Right atrium auricular region (tissue), 2 donors: Measurements from ENCODE around the gene AKAP5. TPM values are rescaled to one million over a fixed set of nuclear protein-coding genes. Genes with fewer than 3 reads are reported as not detected.

Source experiments
- DNase-seq: peaks from one replicate; pipeline ENCODE4 v3.0.0-alpha.2; 2019; ENCODE audit warnings: low spot score
- H3K27ac ChIP-seq, 2 donors: fragments of 200-600 bp; sonication (generic); 1 replicate in 1 of 2; 2 replicates in 1 of 2; pipeline ENCODE4 v1.5.1; 2016 to 2019
- H3K27me3 ChIP-seq, 2 donors: fragments of 200-600 bp; sonication (generic); one replicate each; pipeline versions ENCODE4 v1.5.1 to v1.6.0; 2017 to 2019
- H3K36me3 ChIP-seq: fragments of 200-600 bp; sonication (generic); one replicate; pipeline ENCODE4 v1.5.1; 2016
- H3K4me1 ChIP-seq, 2 donors: fragments of 200-600 bp; sonication (generic); one replicate each; pipeline versions ENCODE4 v1.5.1 to v1.6.0; 2017 to 2019
- H3K4me3 ChIP-seq, 2 donors: fragments of 200-600 bp; sonication (generic); 1 replicate in 1 of 2; 2 replicates in 1 of 2; pipeline ENCODE4 v1.5.1; 2017 to 2019; ENCODE audit warnings: mild to moderate bottlenecking in 1 of 2, moderate library complexity in 1 of 2
- H3K9me3 ChIP-seq, 2 donors: fragments of 200-600 bp; sonication (generic); one replicate each; pipeline ENCODE4 v1.5.1; 2019
- CTCF ChIP-seq, 2 donors: fragments of 200-600 bp; sonication (generic); IDR thresholded peaks; one replicate each; pipeline ENCODE4 v1.5.1; 2019; ENCODE audit warnings: antibody characterized with exemption in 2 of 2
- total RNA-seq, 2 donors: library from RNA; depleted of rRNA; stranded (reverse); fragments of >200 nt; gene quantifications; one replicate each; pipeline ENCODE4 v1.1.0, GENCODE V29; 2016

Gene AKAP5
- total RNA-seq, 2 donors from 2014 or later, result 0.24 TPM; not detected in 1

GRCh38 chr14:64518229-64518628 is 52.9 kb downstream of the AKAP5 start:
- no peak for TF ChIP-seq CTCF (IDR thresholded peaks at IDR 0.05)
- no peaks in the 10 kb centered on the region for H3K27me3 ChIP-seq
- DNase-seq, result no peak
- no peak overlapping the region for H3K4me3 ChIP-seq
- no peaks in the 10 kb centered on the region for H3K9me3 ChIP-seq
- H3K36me3 ChIP-seq, result peaks cover 14% of the 10 kb centered on the region
- no peak overlapping the region for H3K27ac ChIP-seq
- H3K4me1 ChIP-seq, result peaks cover 0 to 15% of the 10 kb centered on the region in 2 donors

- Histone ChIP-seq H3K9me3 (no peaks in the 10 kb centered on the region), H3K36me3 (peaks cover 14% of the 10 kb centered on the region), H3K27me3 (no peaks in the 10 kb centered on the region), H3K4me1 (no peaks in the 10 kb centered on the region), H3K4me3 (no peak overlapping the region), H3K27ac (no peak overlapping the region)
- no peak for TF ChIP-seq CTCF (IDR thresholded peaks at IDR 0.05)
- DNase-seq, result no peak
Measured at GRCh38 chr14:64520699-64521098, 55.4 kb downstream of the AKAP5 start.

- Histone ChIP-seq H3K27ac (no peak overlapping the region), H3K4me1 (no peaks in the 10 kb centered on the region), H3K36me3 (peaks cover 14% of the 10 kb centered on the region), H3K4me3 (no peak overlapping the region), H3K27me3 (no peaks in the 10 kb centered on the region), H3K9me3 (no peaks in the 10 kb centered on the region)
- DNase-seq, result no peak
- TF ChIP-seq CTCF (IDR thresholded peaks at IDR 0.05), result no peak
Measured at GRCh38 chr14:64522591-64523355, 57.5 kb downstream of the AKAP5 start.

Other genes with a start within 250 kb of the AKAP5 start
- gene ESR2, start 171.1 kb upstream of the AKAP5 start, total RNA-seq, result under 1 TPM; 0.20 to 0.30 TPM
- 10 to 100 TPM; 30.5 to 42.8 TPM for gene MTHFD1, start 77.1 kb upstream of the AKAP5 start, total RNA-seq
- 1 to 10 TPM; 5.0 to 9.2 TPM for gene ZBTB25, start 38.3 kb downstream of the AKAP5 start, total RNA-seq
- 10 to 100 TPM; 18.5 to 21.2 TPM for gene ZBTB1, start 39.3 kb downstream of the AKAP5 start, total RNA-seq
- 100 to 1,000 TPM in 1 of 2 donors, 10 to 100 TPM in 1; 64.9 to 151 TPM for gene HSPA2, start 75.2 kb downstream of the AKAP5 start, total RNA-seq
- gene PPP1R36, start 84.5 kb downstream of the AKAP5 start, total RNA-seq, result under 1 TPM in 1 of 2 donors, not detected in 1; 0.31 TPM
- 10 to 100 TPM; 26.1 to 28.1 TPM for gene PLEKHG3, start 238.9 kb downstream of the AKAP5 start, total RNA-seq